ENCODE results near the gene ZFC3H1. TPM values are rescaled to one million over a fixed set of nuclear protein-coding genes. Genes with fewer than 3 reads are reported as not detected.

ZFC3H1 gene
- total RNA-seq, 2 donors from 2014 or later: 20.8 to 45.2 TPM

DNA sequence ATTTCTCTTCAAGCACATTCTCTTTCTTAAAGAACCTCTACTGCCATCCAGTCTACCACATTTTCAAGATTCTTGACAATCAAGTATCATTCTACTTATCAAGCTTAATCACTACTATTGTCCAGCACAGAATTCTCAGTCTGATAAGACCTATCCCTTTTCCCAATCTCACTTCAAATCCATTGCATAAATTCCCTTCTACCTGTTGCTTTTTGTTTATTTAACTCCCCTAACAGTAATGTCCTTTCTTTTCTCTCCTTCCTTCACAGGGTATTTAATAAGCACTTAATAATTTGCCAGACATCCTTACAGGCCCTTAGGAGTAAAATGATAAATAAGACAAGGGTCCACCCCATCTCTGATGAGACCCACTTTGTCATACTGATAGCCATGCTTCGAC lies 41.7 kb downstream of the ZFC3H1 start:
- no peaks in the 10 kb centered on the region for H3K4me1 ChIP-seq (replicated peaks)
- peaks cover 0 to 4% of the 10 kb centered on the region in 2 donors for H3K36me3 ChIP-seq
- DNase-seq (ENCODE audit: low spot score): no peak
- WGBS: 96% methylated on average over 1 of the region's 1 CpG
- no peak overlapping the region for H3K4me3 ChIP-seq
- H3K27ac ChIP-seq: no peak overlapping the region
- intact Hi-C loops (cut with DNase I): no loop called here
- no peaks in the 10 kb centered on the region for H3K27me3 ChIP-seq (replicated peaks; ENCODE audit: insufficient read depth)
- H3K9me3 ChIP-seq: no peaks in the 10 kb centered on the region
- TF ChIP-seq POLR2AphosphoS5 (IDR thresholded peaks at IDR 0.05) (no peak), POLR2A (IDR thresholded peaks at IDR 0.05) (no peak)
- TF ChIP-seq, protein P1, sequence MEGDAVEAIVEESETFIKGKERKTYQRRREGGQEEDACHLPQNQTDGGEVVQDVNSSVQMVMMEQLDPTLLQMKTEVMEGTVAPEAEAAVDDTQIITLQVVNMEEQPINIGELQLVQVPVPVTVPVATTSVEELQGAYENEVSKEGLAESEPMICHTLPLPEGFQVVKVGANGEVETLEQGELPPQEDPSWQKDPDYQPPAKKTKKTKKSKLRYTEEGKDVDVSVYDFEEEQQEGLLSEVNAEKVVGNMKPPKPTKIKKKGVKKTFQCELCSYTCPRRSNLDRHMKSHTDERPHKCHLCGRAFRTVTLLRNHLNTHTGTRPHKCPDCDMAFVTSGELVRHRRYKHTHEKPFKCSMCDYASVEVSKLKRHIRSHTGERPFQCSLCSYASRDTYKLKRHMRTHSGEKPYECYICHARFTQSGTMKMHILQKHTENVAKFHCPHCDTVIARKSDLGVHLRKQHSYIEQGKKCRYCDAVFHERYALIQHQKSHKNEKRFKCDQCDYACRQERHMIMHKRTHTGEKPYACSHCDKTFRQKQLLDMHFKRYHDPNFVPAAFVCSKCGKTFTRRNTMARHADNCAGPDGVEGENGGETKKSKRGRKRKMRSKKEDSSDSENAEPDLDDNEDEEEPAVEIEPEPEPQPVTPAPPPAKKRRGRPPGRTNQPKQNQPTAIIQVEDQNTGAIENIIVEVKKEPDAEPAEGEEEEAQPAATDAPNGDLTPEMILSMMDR (IDR thresholded peaks at IDR 0.05): no peak

- H3K27ac ChIP-seq: no peak overlapping the region
- H3K9me3 ChIP-seq: no peaks in the 10 kb centered on the region
- H3K4me3 ChIP-seq: no peak overlapping the region
- H3K4me1 ChIP-seq (replicated peaks): no peaks in the 10 kb centered on the region
- no peak for DNase-seq (ENCODE audit: low spot score)
- H3K27me3 ChIP-seq (replicated peaks; ENCODE audit: insufficient read depth): no peaks in the 10 kb centered on the region
- WGBS: 65% methylated on average over 6 of the region's 6 CpGs
- intact Hi-C loops (cut with DNase I): no loop called here
- TF ChIP-seq POLR2A (IDR thresholded peaks at IDR 0.05) (no peak), POLR2AphosphoS5 (IDR thresholded peaks at IDR 0.05) (no peak)
- TF ChIP-seq, protein P1 (IDR thresholded peaks at IDR 0.05): no peak
- no peaks in the 10 kb centered on the region for H3K36me3 ChIP-seq
These were observed 53.4 kb downstream of the ZFC3H1 start for GRCh38 chr12:71610031-71610795.

DNA sequence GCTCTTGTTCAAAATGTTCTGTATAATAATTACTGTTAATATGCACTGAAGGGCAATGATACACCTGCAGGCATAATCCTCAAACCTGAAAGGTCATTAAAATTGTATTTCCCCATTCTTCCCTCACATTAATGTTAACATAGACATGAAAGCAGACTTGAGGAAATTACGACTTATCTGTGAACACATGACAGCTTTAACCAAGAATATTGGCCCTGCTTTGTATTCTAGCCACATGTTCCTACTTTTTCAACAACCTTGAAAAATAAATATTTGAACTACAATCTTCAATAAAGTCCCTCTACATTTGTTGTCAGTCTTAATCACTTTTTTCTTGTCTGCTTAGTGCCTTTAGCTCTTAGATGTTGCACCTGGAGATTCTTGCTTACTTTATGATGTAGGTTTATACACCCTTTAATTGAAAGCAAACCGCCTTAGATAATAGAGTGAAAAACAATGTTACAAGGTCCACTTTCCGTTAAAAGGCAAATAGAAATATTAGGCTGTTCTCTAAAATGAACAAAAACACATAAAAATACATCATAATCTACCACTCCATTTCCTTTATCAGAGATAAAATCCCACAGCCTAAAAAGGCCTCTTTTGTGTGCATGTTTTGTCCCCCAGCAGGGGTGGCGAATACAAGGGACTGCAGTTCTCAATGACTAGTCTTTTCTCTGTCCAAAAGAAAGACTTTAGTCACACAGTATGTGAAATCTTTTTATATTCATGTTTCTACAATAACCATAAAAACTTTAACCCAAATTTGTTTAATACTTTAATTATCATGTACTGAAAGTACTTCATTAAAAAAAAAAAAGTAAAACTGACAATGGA lies 55.9 kb downstream of the ZFC3H1 start:
- Histone ChIP-seq H3K27me3 (replicated peaks; ENCODE audit: insufficient read depth) (no peaks in the 10 kb centered on the region), H3K4me1 (replicated peaks) (no peaks in the 10 kb centered on the region), H3K27ac (no peak overlapping the region), H3K4me3 (no peak overlapping the region), H3K9me3 (no peaks in the 10 kb centered on the region), H3K36me3 (no peaks in the 10 kb centered on the region)
- TF ChIP-seq, protein P1 (IDR thresholded peaks at IDR 0.05): no peak
- TF ChIP-seq POLR2AphosphoS5 (IDR thresholded peaks at IDR 0.05): no peak
- TF ChIP-seq POLR2A (IDR thresholded peaks at IDR 0.05): no peak
- no peak for DNase-seq (ENCODE audit: low spot score)
- intact Hi-C loops (cut with DNase I): no loop called here
- 63% methylated on average over 4 of the region's 4 CpGs for WGBS

DNA sequence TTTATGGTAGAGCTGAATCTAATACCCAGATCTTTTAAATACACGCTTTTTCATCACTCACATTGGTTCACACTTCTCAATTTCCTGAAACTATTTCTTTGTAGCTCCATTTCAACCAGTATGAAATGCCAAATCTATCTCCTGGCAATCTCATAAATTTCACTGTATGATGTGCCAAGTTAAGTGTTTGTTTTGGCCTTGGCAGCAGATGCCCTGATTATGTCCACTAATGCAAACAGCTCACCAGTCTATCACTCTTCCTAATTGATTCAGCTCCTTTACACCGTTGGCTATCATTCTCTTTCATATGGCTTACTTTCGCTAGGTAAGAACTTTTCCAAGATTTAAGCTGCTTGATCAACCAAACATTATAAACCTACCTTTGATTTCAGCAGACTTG lies 58.6 kb downstream of the ZFC3H1 start:
- 34% methylated on average over 3 of the region's 3 CpGs for WGBS
- TF ChIP-seq POLR2AphosphoS5 (IDR thresholded peaks at IDR 0.05): peak; percentile 30
- TF ChIP-seq, protein P1 (IDR thresholded peaks at IDR 0.05): no peak
- TF ChIP-seq POLR2A (IDR thresholded peaks at IDR 0.05): no peak
- DNase-seq (ENCODE audit: low spot score): peak; percentile 20
- intact Hi-C loops (cut with DNase I): no loop called here
- Histone ChIP-seq H3K4me1 (replicated peaks) (no peaks in the 10 kb centered on the region), H3K27ac (no peak overlapping the region), H3K9me3 (no peaks in the 10 kb centered on the region), H3K27me3 (replicated peaks; ENCODE audit: insufficient read depth) (no peaks in the 10 kb centered on the region), H3K4me3 (no peak overlapping the region), H3K36me3 (no peaks in the 10 kb centered on the region)
